Nephron progenitor cell (in vitro differentiated cells): ENCODE data around the gene SIRPA.

Source experiments
- DNase-seq: peaks from one replicate; pipeline ENCODE4 v3.0.0; 2021
- H3K27ac Mint-ChIP-seq: 2 replicates; pipeline ENCODE4 v1.8.0; 2021; ENCODE audit warnings: mild to moderate bottlenecking, moderate library complexity, mixed read lengths
- H3K27me3 Mint-ChIP-seq: 2 replicates; pipeline ENCODE4 v1.8.0; 2021; ENCODE audit warnings: mild to moderate bottlenecking, low read depth, mixed read lengths; ENCODE audit not compliant: poor library complexity
- H3K36me3 Mint-ChIP-seq: 2 replicates; pipeline ENCODE4 v1.8.0; 2021; ENCODE audit warnings: low read depth, mixed read lengths
- H3K4me1 Mint-ChIP-seq: 2 replicates; pipeline ENCODE4 v1.8.0; 2021; ENCODE audit warnings: mixed read lengths
- H3K4me3 Mint-ChIP-seq: 2 replicates; pipeline ENCODE4 v1.8.0; 2021; ENCODE audit warnings: mild to moderate bottlenecking, moderate library complexity, mixed read lengths
- H3K9me3 Mint-ChIP-seq: 2 replicates; pipeline ENCODE4 v1.8.0; 2021; ENCODE audit warnings: mild to moderate bottlenecking, moderate library complexity, mixed read lengths
- TF ChIP-seq, protein P1 (sequence below): fragments of 200-600 bp; sonication (generic); IDR thresholded peaks from 2 replicates; pipeline ENCODE4 v1.5.0; 2021; ENCODE audit warnings: antibody characterized with exemption

Gene SIRPA

DNA sequence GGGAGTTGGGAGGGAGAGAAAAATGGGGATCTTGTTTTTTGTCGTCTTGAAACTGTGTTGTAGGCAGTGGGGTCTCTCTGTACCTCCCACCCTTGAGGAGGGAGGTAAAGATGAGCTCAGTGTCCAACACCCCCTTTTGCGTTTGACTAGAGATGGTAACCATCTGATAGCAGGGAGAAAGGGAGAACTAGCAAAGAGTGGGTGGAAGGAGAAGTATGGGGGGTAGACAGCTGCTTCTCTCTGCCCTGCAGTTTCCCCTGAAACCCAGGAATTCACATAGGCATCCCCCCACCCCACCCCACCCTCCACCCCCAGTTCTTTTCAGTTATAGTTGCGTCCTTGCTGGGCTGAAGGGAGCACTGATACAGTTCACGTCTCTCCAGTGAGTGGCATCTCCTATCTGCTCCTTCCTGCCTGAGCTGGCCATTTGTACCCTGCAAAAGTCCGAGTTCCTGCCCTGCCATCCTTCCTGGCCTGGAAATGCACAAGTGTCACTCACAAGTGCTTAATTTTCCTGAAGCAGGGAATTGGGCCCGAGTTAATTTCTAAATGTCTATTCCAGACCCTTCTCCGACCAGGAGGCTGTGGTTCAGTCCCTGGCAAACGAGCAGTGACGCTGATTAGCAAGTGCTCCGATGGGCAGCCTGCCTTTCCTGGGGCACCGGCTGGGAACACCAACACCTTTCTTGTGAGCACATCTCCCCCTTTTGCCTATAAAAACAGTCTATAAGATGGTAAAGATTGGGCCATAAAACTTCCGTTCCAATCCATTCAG lies 1.5 kb downstream of the SIRPA start:
- Mint-ChIP-seq H3K4me1 (peaks cover 81% of the 10 kb centered on the region), H3K4me3 (peak overlapping the region; percentile 86), H3K27ac (no peak overlapping the region), H3K36me3 (no peaks in the 10 kb centered on the region), H3K27me3 (peaks cover 21% of the 10 kb centered on the region), H3K9me3 (no peaks in the 10 kb centered on the region)
- TF ChIP-seq, protein P1, sequence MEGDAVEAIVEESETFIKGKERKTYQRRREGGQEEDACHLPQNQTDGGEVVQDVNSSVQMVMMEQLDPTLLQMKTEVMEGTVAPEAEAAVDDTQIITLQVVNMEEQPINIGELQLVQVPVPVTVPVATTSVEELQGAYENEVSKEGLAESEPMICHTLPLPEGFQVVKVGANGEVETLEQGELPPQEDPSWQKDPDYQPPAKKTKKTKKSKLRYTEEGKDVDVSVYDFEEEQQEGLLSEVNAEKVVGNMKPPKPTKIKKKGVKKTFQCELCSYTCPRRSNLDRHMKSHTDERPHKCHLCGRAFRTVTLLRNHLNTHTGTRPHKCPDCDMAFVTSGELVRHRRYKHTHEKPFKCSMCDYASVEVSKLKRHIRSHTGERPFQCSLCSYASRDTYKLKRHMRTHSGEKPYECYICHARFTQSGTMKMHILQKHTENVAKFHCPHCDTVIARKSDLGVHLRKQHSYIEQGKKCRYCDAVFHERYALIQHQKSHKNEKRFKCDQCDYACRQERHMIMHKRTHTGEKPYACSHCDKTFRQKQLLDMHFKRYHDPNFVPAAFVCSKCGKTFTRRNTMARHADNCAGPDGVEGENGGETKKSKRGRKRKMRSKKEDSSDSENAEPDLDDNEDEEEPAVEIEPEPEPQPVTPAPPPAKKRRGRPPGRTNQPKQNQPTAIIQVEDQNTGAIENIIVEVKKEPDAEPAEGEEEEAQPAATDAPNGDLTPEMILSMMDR: no peak
- no peak for DNase-seq

DNA sequence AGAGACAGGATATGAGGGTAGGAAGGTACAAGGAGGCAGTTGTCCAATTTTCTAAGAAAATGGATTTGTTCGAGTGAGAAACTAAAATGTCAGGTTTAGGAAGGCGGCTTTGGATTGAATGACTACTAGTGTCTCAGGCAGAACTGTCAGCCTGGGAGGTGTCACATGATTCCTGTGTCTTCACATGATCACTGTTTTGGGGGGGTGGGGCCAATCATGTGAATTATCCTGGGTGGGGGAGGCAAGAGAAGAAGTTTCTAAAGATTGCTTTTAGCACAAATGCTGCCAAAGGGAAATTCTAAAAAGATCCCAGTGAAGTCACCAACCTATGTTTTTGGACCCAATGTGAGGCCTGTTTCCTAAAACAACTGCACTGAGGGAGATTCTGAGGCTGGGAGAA lies 2.3 kb downstream of the SIRPA start:
- H3K4me3 Mint-ChIP-seq: peak overlapping the region; percentile 17
- H3K27ac Mint-ChIP-seq: peak overlapping the region; percentile 56
- H3K4me1 Mint-ChIP-seq: peaks cover 78% of the 10 kb centered on the region
- no peaks in the 10 kb centered on the region for H3K36me3 Mint-ChIP-seq
- no peaks in the 10 kb centered on the region for H3K9me3 Mint-ChIP-seq
- no peak for DNase-seq
- H3K27me3 Mint-ChIP-seq: peaks cover 18% of the 10 kb centered on the region
- TF ChIP-seq, protein P1: no peak

DNA sequence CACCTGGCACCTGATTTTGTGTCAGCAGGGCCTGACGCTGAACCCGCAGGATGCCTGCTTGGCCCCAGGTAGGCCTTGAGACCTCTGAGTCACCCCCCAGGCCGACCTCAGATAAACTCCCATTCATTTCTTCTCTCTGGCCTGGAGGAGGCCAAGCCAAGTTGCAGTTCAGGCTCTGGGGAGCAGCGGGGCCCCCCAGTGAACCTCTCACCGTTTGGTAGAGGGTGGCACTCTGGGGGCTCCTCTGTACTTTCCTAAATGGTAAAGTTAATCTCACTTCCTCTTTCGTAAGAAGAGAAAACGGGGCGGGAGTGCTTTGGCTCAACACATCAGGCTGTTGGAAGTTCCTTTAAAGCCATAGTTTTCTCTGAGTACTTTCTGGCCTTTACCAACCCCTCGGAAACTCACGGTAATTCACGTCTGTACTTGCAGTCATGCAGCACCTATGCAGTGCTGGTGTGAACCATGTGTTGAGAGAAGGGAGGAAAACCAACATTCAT lies 2.8 kb downstream of the SIRPA start:
- TF ChIP-seq, protein P1: no peak
- Mint-ChIP-seq H3K4me3 (no peak overlapping the region), H3K27me3 (peaks cover 14% of the 10 kb centered on the region), H3K27ac (no peak overlapping the region), H3K4me1 (peaks cover 73% of the 10 kb centered on the region), H3K9me3 (no peaks in the 10 kb centered on the region), H3K36me3 (no peaks in the 10 kb centered on the region)
- no peak for DNase-seq

DNA sequence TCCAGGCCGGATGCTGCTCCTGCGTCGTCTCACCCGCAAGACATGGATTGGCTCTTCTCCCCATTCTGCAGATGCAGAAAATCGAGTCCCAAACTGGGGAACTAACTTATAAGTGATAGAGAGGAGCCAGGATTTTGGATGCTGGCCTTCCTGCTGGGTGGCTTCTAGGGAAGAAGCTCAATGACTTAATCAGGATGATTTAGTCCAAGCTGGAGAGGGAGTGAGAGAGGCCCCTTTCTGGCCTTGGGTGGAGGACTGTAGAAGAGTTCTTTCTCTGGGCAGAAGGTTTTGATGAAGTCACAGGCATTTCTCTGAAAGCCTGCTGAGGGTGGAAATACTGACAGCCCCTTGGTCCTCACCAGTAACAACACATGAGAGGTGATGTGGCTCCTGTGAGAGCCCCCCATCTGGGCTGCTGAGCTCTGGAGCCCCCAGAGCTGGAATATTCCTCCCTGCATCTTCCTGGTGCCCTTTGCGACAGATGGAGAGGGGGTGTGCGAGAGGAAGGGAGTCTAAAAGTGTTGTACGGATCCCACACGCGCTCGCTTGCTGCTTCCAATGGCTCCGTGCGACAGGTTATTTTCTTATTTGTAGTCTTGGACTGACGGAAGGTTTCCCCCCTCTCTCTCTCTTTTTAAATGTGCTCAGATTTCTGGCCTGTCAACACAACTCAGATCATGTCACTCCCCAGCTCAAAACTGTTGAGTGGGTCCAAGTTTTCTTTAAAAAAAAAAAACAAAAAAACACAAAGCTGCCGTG lies 3.5 kb downstream of the SIRPA start:
- no peak for DNase-seq
- peaks cover 14% of the 10 kb centered on the region for H3K27me3 Mint-ChIP-seq
- no peaks in the 10 kb centered on the region for H3K36me3 Mint-ChIP-seq
- H3K4me1 Mint-ChIP-seq: peaks cover 69% of the 10 kb centered on the region
- H3K27ac Mint-ChIP-seq: peak overlapping the region; percentile 87
- no peaks in the 10 kb centered on the region for H3K9me3 Mint-ChIP-seq
- TF ChIP-seq, protein P1: no peak
- no peak overlapping the region for H3K4me3 Mint-ChIP-seq

DNA sequence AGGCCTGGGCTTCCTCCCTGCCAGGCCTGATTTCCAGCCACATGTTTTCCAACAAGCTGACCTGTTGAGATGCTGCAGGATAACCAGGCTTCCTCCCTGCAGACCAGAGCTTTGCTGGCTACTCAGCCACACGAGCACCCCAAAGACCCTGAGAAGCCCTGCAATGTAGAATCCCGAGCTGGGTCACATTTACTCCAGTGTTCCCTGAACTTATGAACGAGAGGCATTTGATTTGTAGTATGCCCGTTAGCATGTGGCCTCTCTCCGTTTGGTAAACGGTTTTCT lies 4.0 kb downstream of the SIRPA start:
- peak overlapping the region; percentile 87 for H3K27ac Mint-ChIP-seq
- TF ChIP-seq, protein P1: no peak
- no peaks in the 10 kb centered on the region for H3K9me3 Mint-ChIP-seq
- no peak overlapping the region for H3K4me3 Mint-ChIP-seq
- H3K27me3 Mint-ChIP-seq: peaks cover 14% of the 10 kb centered on the region
- no peaks in the 10 kb centered on the region for H3K36me3 Mint-ChIP-seq
- DNase-seq: no peak
- peaks cover 69% of the 10 kb centered on the region for H3K4me1 Mint-ChIP-seq
